Measurements from ENCODE around the gene LARP1B.

DNA sequence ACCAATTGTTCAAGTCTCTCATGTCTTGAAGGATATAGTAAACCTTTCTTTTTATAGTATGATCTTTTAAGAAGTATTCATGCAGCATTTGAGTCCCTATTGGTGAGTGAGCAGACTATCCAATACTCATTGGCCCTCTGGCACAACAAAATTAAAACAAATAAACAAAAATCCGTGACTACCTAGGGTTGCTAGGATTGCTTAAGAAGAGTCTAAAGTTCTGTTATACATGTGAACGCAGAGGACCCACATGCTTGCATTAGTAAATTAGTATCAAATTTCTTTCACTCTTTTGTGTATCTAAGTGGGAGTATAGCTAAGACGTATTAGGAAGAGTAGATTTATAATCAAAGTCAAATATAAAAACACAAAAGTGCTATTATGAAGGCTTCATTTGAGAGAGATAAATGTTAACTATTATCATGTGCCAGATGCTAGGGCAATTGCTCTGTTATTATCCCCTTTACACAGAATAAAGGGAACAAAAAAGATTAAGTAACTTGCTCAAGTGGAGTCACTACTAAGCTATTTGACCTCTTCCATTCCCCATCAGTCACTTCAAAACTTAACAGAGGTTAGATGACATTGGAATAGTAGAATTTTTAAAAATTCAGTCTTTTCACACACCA lies 29.2 kb upstream of the LARP1B start:
- TF ChIP-seq, protein P1, sequence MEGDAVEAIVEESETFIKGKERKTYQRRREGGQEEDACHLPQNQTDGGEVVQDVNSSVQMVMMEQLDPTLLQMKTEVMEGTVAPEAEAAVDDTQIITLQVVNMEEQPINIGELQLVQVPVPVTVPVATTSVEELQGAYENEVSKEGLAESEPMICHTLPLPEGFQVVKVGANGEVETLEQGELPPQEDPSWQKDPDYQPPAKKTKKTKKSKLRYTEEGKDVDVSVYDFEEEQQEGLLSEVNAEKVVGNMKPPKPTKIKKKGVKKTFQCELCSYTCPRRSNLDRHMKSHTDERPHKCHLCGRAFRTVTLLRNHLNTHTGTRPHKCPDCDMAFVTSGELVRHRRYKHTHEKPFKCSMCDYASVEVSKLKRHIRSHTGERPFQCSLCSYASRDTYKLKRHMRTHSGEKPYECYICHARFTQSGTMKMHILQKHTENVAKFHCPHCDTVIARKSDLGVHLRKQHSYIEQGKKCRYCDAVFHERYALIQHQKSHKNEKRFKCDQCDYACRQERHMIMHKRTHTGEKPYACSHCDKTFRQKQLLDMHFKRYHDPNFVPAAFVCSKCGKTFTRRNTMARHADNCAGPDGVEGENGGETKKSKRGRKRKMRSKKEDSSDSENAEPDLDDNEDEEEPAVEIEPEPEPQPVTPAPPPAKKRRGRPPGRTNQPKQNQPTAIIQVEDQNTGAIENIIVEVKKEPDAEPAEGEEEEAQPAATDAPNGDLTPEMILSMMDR (IDR thresholded peaks at IDR 0.05) = no peak
- no peak for TF ChIP-seq EZH2 (IDR thresholded peaks at IDR 0.05)

All from neural progenitor cell (in vitro differentiated cells).